ENCODE results near the gene HLA-DOB.

DNA sequence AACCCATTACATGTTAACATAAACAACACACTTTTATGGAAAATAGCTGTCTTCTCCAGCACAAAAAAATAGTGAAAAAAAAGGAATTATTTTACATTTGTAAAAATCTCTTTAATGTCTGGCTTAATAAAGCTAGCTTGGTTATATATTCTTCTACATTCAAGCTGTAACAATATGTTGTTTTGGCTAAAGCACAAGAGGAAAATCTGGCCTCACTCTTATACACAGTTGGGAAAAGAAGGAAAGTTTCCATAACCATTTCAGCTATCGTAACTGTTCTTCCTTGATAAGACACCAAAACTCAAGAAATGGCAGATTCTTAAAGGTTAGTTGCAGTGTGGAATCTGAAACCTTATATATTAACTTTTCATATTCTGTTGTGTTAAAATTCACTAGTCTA, 7.6 kb downstream of the HLA-DOB start:
- TF ChIP-seq, protein P1, sequence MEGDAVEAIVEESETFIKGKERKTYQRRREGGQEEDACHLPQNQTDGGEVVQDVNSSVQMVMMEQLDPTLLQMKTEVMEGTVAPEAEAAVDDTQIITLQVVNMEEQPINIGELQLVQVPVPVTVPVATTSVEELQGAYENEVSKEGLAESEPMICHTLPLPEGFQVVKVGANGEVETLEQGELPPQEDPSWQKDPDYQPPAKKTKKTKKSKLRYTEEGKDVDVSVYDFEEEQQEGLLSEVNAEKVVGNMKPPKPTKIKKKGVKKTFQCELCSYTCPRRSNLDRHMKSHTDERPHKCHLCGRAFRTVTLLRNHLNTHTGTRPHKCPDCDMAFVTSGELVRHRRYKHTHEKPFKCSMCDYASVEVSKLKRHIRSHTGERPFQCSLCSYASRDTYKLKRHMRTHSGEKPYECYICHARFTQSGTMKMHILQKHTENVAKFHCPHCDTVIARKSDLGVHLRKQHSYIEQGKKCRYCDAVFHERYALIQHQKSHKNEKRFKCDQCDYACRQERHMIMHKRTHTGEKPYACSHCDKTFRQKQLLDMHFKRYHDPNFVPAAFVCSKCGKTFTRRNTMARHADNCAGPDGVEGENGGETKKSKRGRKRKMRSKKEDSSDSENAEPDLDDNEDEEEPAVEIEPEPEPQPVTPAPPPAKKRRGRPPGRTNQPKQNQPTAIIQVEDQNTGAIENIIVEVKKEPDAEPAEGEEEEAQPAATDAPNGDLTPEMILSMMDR (IDR thresholded peaks at IDR 0.05; ENCODE audit: borderline replicate concordance, extremely low read depth, low read length, poor library complexity, severe bottlenecking) = no peak
- no peak for TF ChIP-seq EZH2 (IDR thresholded peaks at IDR 0.05; ENCODE audit: borderline replicate concordance, low read depth, low read length, severe bottlenecking)
